Putamen (tissue), 1 donor: ENCODE results near the gene TNF.
"Not testable (repeated sequence)": the region's sequence is repeated elsewhere in the genome, so short reads cannot be mapped to it uniquely, and the experiment has no call there.

Experiments used
- DNase-seq: peaks from one replicate; pipeline ENCODE4 v3.0.0-alpha.2; 2016; ENCODE audit warnings: low spot score

Gene TNF

DNA sequence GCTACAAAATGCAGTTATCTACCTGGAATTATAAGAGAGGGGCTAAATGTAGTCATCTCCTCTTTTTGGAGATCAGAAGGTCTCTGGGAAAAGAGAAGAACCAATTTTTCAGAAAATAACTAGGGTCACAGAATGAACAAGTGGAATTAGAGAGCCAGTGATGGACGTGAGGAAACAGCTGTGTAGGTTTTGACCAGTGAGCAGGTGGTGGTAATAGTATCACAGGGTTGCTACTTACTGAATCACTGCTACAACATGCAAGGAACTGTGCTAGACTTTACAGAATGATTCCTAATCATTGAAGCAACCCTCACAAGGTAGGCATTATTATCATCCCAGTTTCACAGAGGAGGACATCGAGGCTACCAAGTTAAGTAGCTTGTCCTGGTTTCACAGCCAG lies 30.7 kb upstream of the TNF start:
- no peak for DNase-seq

DNA sequence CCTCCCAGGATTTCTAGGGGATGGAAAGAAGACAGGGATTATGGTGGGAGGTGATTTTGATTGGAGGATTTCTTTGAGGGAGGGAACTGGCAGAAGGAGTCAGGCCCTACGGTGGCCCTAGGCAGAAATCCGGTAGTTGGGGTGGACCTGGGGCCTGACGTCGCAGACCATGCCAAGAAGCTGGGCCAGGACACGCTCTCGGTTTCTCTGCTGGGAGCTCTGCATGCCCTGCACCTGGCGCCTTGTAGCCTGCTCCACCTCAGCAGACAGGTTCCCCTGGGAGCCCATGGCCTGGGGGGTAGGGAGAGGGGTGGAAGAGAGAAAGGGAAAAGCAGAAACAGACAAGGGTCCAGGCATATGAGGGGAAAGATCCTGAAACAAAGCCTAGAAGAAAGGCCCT lies 30.1 kb upstream of the TNF start:
- no peak for DNase-seq

DNA sequence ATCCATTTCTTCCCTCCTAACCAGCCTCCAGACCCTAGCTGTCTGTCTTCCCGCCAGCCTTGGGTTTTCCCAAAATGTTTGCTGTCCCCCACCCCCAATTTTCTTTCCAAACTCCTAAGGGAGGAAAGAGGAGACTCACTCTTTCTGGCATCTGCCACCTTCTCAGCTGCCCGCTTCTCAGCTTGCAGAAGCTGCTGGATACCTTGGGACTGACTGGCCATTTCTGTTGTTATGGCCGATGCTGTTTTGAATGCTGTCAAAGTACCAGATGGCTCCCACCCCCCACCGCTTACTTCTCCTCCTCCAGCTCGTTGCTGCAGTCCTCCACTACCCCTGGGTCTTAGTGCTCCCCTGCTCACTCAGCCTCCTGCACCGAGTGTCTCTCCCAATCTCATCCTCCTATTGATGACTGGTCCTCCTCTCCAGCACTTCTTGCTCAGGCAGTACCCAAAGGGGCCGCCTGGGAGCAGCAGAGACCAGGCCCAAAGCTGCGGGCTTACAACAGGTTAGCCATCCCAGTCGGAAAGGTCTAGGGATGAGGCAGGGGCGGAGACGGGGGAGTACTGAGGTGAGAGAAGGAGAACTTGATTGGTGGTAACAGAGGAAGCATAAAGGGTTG lies 28.9 kb upstream of the TNF start, which contains the start of gene ATP6V1G2:
TSS of gene ATP6V1G2 (minus strand) at position 270 of the 619 bp plus-strand sequence. CDS start at position 221, 49 bp downstream.
- DNase-seq, result peak; percentile 94

DNA sequence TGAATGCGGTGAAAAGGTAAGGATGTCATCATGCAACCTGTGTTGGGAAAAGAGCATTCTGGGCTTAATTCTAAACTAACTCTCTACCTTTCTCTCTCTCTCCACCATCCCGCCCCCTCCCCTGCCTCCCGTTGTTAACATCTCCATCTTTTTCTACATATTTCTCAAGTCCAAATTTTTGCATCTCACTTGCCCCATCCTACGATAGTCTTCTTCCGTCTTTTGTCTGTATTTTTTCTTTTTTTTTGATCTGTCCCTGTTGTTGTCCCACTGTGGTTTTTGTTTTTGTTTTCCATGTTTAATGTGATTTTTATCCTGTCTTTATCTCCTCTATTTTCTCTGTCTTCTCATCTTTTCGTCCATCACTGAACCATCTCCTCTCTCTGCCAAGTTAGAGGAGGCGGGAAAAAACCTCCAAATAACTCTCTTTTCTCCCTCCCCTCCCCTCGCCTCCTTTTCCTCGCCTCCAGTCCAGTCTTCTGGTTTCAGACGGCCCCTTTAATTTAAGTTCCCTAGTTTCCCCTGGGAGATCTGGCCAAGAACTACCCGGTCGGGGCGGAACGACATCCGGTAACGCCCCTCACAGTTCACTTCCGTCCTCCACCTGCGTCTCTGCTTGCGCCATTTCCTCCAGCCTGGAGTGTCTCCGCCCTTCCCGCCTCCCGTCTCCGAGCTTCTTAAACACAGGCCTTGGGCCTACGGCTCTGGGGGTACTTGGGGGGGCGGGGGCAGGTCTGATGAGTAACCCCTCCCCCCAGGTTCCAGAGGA lies 28.2 kb upstream of the TNF start, which contains the start of gene NFKBIL1:
TSS of gene NFKBIL1 (plus strand) at position 651 of the 769 bp plus-strand sequence. CDS start at position 738, 87 bp downstream.
- DNase-seq, result peak; percentile 98

DNA sequence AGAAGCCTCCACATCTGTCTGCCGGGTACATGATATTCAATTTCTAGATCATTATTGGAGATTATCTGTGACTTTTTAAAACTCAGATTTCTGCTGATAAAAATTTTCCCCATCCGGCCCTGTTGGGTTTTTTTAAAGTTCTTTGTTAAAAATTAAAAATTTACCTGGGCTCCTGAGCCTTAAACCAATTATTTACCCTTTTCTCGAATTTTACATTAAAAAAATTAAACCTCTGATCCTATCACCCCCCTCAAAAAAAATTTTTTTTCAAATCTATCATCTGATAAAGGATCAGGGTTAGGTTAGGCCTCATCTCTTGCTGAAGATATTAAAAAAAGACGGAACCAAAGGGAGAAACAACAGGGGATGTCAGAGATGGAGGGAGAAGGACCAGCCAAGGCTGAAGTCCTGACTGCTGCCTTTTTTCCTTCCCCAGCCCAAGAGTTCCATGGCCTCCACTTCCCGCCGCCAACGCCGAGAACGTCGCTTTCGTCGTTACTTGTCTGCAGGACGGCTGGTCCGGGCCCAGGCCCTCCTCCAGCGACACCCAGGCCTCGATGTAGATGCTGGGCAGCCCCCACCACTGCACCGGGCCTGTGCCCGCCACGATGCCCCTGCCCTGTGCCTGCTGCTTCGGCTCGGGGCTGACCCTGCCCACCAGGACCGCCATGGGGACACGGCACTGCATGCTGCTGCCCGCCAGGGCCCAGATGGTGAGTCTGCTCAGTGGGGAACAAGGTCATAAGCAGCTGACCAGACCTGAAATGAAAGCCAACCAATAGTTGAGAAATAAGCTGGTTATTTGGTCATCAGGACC lies 27.4 kb upstream of the TNF start:
- no peak for DNase-seq

DNA sequence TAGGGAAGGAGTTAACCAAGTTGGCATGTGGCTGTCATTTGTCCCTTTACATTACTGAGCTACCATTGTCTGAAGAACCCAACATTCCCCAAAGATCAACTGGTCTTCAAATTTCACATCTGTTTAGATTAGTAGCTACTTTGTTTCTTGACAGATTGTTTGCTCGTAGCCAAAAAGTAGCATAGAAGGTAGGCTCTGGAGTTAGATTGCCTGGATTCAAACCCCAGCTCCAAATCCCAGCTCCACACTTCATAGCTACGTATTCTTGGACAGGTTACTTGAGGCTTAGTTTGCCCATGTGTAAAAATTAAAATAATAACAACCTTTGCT lies 26.9 kb upstream of the TNF start:
- DNase-seq, result no peak

DNA sequence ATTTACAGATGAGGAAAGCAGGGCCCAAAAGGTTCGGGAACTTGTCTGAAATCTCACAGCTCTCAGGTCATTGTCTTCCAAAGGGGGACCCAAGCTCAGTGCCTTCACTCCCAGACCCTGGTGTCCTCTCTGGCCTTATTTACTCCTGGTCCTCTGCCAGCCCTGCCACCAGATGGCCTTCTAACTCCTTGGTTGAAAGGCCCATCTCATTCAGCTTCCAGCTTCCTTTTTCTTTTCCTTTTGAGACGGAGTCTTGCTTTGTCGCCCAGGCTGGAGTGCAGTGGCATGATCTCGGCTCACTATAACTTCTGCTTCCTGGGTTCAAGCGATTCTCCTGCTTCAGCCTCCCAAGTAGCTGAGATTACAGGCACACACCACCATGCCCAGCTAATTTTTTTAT lies 24.0 kb upstream of the TNF start:
- DNase-seq, result not testable (repeated sequence)

DNA sequence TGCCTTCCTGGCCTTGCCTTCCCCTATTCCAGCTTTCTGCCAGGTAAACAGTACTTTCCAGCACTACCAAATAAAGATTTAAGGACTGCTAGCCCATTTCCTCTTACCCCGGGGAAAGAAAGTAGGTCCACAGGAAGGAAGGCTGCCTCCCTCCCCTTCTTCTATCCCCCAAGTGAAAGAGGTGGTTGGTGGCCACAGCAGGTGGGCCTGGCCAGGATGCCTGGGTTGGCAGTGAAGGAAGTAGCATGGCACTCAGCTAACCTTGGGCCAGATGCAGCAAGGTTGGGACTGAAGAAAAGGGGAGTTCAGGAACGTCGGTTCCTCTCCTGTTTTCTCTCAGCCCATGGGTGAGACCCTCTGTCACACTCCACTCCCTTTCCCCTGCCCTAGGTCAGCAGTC lies 19.1 kb upstream of the TNF start:
- DNase-seq, result no peak

DNA sequence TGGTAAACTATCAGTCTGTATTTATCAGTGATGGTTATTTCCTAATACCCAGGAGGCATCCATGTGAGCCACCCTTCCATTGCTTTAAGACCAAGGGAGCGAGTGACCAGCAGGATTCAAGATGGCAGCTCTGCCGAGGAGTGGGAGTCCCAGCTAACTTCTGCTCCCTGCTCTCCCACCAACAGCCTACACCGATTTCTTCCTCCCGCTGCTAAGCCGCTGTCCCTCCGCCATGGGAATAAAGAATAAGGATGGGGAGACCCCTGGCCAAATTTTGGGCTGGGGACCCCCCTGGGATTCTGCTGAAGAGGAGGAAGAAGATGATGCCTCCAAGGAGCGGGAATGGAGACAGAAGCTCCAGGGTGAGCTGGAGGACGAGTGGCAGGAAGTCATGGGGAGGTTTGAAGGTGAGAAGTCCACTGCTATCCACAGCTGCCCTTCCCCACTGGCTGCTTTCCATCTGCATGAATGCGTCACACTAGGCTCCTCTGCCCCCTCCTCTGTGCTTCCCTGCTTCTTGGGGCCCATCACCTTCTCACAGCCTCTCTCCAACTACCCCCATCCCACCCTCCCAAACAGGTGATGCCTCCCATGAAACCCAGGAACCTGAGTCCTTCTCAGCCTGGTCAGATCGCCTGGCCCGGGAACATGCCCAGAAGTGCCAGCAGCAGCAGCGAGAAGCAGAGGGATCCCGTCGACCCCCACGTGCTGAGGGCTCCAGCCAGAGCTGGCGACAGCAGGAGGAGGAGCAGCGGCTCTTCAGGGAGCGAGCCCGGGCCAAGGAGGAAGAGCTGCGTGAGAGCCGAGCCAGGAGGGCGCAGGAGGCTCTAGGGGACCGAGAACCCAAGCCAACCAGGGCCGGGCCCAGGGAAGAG lies 17.7 kb upstream of the TNF start:
- no peak for DNase-seq

DNA sequence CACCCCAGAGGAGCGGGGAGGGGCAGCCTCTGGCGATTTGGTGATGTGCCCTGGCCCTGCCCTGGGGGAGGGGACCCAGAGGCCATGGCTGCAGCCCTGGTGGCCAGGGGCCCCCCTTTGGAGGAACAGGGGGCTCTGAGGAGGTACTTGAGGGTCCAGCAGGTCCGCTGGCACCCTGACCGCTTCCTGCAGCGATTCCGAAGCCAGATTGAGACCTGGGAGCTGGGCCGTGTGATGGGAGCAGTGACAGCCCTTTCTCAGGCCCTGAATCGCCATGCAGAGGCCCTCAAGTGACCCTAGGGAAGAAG lies 17.1 kb upstream of the TNF start:
- no peak for DNase-seq

DNA sequence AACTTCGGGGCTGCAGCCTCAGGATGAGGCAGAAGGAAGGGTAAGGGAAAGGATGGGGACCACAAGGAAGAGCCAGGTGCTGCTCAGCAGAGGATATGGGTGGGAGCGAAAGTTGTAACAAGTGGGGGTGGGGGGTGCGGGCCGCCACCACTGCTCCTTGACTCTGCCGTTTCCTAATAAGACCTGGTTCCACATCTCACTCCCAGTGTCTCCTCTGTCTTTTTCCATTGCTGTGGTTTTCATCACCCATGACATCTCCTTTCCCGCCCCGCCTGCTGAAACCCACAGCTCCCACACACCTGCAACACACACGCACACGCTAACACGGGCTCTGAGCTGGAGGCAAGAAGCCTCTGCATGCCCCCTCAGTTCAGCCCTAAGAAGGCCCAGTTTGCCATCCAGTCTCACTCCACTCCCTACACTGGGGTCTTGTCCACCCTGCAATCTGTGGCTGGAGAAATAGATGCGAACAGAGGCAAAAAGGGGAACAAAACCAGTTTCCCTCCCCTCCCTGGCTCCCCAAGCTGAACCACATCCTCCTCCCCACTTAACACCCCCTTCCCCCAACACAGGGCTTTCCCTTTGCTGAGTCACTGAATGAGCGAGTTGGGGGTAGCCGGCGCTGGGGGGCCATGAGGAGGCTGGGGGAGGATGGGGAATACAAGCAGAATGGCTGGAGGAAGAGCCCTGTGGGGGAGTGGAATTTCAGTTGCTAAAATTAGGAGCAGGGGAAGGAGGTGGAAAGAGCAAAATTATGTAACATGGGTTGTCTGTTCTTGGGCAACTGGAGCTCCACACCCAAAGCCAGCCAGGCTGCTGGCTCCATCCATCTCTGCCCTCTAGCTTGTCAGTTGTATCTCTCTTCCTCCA lies 16.5 kb upstream of the TNF start:
- peak; percentile 82 for DNase-seq

DNA sequence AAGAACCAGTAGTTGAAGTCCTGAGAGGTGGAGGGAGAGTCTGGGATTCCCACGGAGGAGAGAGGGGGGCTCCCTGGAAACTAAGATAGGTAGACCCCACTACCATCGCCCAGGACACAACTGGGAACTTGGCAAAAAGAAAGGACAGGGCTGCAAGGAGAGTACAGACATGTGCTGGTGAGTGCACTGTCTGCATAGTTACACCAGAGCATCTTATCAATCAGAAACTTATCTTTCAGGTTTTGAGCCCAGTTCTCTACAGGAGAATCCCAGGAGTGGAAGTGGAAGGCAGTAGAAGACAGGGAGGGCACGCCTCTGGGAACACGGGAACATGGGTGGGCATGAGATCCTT lies 15.8 kb upstream of the TNF start:
- no peak for DNase-seq

DNA sequence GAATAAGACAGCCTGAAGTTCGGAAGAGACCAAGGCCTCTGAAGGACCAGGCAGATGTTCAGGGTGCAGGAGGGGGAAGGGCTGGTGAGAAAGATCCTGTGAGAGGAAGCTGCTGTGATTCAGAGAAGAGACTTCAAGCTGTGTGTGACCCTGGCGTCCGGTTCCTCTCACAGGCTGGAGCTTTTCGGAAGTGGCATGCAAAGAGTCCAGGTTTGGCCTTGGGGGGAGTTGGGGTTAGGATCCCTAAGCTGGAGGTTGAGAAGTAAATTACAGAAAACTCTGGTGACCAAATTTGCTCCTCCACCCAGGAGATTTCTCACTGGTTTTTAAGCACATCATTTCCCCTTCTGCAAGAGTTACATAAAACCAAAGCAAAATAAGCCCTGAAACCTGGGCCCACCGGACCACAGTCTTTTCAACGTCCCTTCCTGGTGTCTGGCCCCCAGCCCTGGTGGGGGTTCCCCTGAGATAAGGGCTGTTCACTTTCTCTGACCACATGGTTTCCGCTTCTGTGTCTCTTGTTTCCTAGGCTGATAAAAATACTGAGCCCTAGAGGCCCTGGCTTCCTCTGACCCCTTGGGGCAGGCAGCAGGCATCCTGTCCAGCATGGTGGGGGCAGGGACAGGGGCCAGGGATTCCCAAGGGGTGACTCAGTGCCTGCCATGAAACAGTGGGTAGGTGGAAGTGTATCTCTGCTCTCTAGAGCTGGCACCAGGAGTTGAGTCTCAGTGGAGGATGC lies 15.2 kb upstream of the TNF start:
- peak; percentile 61 for DNase-seq

DNA sequence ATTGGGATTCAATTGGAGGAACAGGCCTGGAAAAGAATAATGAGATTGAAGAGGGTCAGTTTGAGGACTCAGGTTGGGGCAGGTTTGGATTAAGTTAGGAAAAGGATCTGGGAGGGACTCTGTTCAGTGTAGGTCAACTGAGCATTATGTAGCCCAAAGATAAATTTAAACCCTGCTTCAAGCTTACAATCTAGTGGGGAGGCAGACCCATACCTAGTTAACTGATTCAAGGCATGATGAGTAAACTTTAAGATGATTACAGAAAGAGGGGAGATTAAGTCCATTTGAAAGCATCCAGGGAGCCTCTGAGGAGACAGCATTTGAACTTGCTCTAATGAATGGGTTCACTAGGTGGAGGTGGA lies 14.7 kb upstream of the TNF start:
- DNase-seq, result no peak

DNA sequence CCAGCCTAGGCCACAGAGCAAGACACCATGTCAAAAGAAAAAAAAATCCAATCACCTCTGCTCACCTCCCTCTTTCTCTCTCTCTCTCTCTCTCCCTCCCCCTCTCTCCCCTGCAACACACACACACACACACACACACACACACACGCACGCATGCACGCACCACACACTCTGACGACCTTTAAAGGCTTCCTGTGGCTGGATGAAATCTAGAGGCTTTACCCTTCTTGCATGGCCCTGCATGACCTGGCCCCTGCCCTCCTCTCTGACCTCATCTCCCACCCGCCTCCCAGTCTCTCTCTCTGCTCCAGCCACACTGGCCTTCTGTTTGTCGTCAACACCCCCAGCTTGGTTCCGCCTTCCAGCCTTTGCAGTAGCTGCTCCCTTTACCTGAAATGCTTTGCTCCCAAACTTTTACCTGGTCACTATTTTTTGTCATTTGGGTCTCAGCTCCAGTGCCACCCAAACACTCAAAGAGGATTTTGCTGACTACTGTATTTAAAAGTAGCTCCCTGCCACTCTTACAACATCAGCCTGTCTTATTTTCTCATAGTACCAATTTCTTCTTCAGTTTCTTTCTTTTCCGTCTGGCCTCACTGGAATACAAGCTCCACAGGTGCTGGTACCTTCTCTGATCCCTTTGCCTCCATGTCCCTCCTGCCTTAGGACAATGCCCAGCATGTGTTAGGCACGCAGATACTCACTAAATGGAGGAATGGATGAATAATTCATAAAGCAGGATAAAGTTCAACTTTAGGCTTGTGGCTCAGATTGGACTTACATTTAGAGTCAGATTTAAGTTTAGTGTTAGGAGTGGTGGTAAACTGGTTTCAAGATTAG lies 7.6 kb upstream of the TNF start:
- no peak for DNase-seq

DNA sequence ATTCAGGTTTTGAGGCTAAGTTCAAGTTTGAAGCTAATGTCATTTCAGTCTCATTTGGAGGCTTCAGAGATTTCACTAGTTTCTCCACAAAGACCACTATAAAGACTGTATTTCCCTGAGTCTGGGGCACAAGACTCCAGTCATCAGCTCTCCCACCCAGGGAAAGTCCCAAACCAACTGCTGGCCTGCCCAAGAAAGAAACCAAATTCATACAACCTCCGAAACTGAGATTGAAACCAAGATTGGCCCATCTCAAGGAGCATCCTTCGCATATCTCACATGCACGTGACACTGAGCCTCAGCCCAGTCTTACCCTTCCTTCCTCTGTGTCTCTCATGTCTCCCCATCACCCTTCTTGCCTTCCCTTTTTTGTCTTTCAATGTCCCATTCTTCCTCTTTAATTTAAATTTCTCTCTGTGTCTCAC lies 6.8 kb upstream of the TNF start:
- no peak for DNase-seq

DNA sequence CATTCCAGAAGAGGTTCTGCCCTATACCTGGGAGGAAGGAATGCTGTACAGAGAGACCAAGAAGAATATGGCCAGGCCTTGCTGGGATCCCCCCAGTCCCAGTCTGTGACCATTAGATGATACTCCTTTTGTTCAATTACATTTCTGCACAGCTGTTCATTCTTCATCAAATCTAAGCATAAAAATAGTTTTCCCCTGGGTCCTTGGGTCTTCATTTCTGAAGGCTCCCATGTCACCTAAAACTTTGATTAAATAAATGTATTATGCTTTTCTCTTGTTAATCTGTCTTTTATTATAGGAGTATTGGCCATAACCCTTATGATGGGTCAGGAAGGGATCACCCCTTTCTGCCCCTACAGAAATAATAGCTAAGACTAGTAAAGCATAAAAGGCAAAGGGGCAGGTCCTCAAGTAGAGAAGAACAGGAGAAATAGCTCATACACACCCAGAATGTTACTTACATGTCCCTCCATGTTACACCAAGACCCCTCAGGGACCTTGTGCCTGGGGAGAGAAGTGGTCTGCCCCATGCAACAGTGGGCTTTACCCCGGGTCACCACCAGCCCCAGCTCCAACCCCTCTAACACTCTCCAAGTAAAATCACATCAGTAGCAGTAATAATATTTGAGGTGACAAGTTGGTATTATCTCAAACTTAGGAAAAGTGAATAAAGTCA lies 5.4 kb upstream of the TNF start:
- DNase-seq, result no peak

DNA sequence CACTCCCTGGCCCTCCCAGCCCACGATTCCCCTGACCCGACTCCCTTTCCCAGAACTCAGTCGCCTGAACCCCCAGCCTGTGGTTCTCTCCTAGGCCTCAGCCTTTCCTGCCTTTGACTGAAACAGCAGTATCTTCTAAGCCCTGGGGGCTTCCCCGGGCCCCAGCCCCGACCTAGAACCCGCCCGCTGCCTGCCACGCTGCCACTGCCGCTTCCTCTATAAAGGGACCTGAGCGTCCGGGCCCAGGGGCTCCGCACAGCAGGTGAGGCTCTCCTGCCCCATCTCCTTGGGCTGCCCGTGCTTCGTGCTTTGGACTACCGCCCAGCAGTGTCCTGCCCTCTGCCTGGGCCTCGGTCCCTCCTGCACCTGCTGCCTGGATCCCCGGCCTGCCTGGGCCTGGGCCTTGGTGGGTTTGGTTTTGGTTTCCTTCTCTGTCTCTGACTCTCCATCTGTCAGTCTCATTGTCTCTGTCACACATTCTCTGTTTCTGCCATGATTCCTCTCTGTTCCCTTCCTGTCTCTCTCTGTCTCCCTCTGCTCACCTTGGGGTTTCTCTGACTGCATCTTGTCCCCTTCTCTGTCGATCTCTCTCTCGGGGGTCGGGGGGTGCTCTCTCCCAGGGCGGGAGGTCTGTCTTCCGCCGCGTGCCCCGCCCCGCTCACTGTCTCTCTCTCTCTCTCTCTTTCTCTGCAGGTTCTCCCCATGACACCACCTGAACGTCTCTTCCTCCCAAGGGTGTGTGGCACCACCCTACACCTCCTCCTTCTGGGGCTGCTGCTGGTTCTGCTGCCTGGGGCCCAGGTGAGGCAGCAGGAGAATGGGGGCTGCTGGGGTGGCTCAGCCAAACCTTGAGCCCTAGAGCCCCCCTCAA lies 3.1 kb upstream of the TNF start, which contains the start of gene LTA:
TSS of gene LTA (plus strand) at position 249 of the 871 bp plus-strand sequence. CDS start at position 703, 454 bp downstream.
- no peak for DNase-seq
